OCI-LY3 (cell line): ENCODE measurements around the gene DCPS.

ENCODE experiments used
- H2AFZ ChIP-seq: fragments of 200-600, 300-600 bp; shearing (Covaris generic); 2 replicates; pipeline ENCODE4 v1.6.0; 2014; ENCODE audit warnings: antibody characterized with exemption, low read depth, low read length
- H3K27ac ChIP-seq: fragments of 200-600, 300-600 bp; sonication (generic); 2 replicates; pipeline ENCODE4 v1.5.1; 2014; ENCODE audit warnings: mild to moderate bottlenecking, low read length, moderate library complexity, mixed read lengths
- H3K27me3 ChIP-seq: fragments of 200-600, 300-600 bp; sonication (generic); 2 replicates; pipeline ENCODE4 v1.6.1; 2014; ENCODE audit warnings: low read depth, low read length, mixed read lengths
- H3K36me3 ChIP-seq: fragments of 200-600, 300-600 bp; sonication (generic); replicated peaks from 2 replicates; pipeline ENCODE3; 2014; ENCODE audit warnings: low read depth, low read length, mixed read lengths
- H3K4me1 ChIP-seq: fragments of 300-600, 200-600 bp; sonication (generic); 2 replicates; pipeline ENCODE4 v1.6.1; 2014; ENCODE audit warnings: low read length, mixed read lengths
- H3K4me2 ChIP-seq: fragments of 200-600, 300-600 bp; sonication (generic); 2 replicates; pipeline ENCODE4 v1.6.1; 2014; ENCODE audit warnings: low read length, mixed read lengths
- H3K4me3 ChIP-seq: fragments of 300-600, 200-600 bp; sonication (generic); 2 replicates; pipeline ENCODE4 v1.5.1; 2014; ENCODE audit warnings: antibody characterized with exemption, mild to moderate bottlenecking, low read length, moderate library complexity
- H3K79me2 ChIP-seq: fragments of 300-600, 200-600 bp; shearing (Covaris generic); 2 replicates; pipeline ENCODE4 v1.6.1; 2014; ENCODE audit warnings: mild to moderate bottlenecking, low read length, mixed read lengths
- H3K9ac ChIP-seq: fragments of 300-600, 200-600 bp; shearing (Covaris generic); 2 replicates; pipeline ENCODE4 v1.6.0; 2014; ENCODE audit warnings: mild to moderate bottlenecking, low read length, moderate library complexity
- H3K9me3 ChIP-seq: fragments of 200-600, 300-600 bp; shearing (Covaris generic); 2 replicates; pipeline ENCODE4 v1.6.1; 2014; ENCODE audit warnings: low read length, mixed read lengths; ENCODE audit not compliant: insufficient read depth
- H4K20me1 ChIP-seq: fragments of 200-600, 300-600 bp; sonication (generic); 2 replicates; pipeline ENCODE4 v1.6.1; 2016; ENCODE audit warnings: low read length, mixed read lengths; ENCODE audit not compliant: insufficient read depth
- CTCF ChIP-seq: fragments of 200-600, 300-600 bp; sonication (generic); IDR thresholded peaks from 2 replicates; pipeline ENCODE4 v1.5.1; 2014; ENCODE audit warnings: antibody characterized with exemption, low read length, low read depth
- EZH2phosphoT487 ChIP-seq: fragments of 200-600 bp; shearing (Covaris generic); IDR thresholded peaks from 2 replicates; pipeline ENCODE4 v1.6.1; 2018; ENCODE audit warnings: antibody characterized with exemption, mixed run types, low read depth

Gene DCPS

GRCh38 chr11:126334659-126335462, 31.0 kb downstream of the DCPS start:
- TF ChIP-seq CTCF (no peak), EZH2phosphoT487 (no peak)
- Histone ChIP-seq H3K9ac (no peak overlapping the region), H3K4me1 (peaks cover 43% of the 10 kb centered on the region), H4K20me1 (no peaks in the 10 kb centered on the region), H2AFZ (no peak overlapping the region), H3K27me3 (no peaks in the 10 kb centered on the region), H3K9me3 (no peaks in the 10 kb centered on the region), H3K4me2 (no peak overlapping the region), H3K36me3 (peaks cover 41% of the 10 kb centered on the region), H3K4me3 (no peak overlapping the region), H3K79me2 (peaks cover 25% of the 10 kb centered on the region), H3K27ac (no peak overlapping the region)

DNA sequence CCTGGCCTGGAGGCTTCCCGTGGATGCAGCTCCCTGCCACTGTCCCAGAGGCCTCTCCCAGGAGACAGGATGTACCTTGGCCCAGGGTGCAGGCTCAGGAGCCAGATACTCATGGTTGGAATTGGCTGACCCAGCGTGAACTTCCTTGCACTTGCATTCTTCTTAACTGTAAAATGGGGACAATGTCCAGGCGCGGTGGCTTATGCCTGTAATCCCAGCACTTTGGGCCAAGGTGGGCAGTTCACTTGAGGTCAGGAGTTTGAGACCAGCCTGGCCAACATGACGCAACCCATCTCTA, 31.6 kb downstream of the DCPS start:
- no peaks in the 10 kb centered on the region for H3K27me3 ChIP-seq
- no peak overlapping the region for H3K27ac ChIP-seq
- no peak for TF ChIP-seq CTCF
- no peak for TF ChIP-seq EZH2phosphoT487
- peaks cover 27% of the 10 kb centered on the region for H3K79me2 ChIP-seq
- no peak overlapping the region for H3K4me2 ChIP-seq
- no peak overlapping the region for H2AFZ ChIP-seq
- peaks cover 48% of the 10 kb centered on the region for H3K4me1 ChIP-seq
- peaks cover 43% of the 10 kb centered on the region for H3K36me3 ChIP-seq
- H3K9ac ChIP-seq = no peak overlapping the region
- no peak overlapping the region for H3K4me3 ChIP-seq
- no peaks in the 10 kb centered on the region for H4K20me1 ChIP-seq
- no peaks in the 10 kb centered on the region for H3K9me3 ChIP-seq

DNA sequence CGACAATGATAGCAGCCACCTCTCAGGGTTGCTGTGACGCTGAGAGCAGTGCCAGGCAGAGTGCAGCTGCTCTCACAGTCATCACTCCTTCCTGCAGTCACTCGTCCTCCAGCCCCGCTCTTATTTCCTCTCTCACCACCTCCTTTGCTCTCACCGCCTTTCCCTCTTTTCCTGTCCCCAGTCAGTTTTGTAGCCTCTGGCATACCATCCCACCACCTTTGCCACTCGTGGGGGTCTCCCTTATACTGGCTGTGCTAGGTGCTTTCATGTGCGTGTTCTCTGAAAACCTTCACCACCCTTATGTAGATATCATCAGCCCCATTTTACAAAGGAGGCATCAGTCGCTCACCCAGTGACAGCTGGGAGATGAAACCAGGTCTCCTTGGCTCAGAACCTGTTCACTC, 32.3 kb downstream of the DCPS start:
- H4K20me1 ChIP-seq = no peaks in the 10 kb centered on the region
- peak overlapping the region; percentile 95 for H3K27ac ChIP-seq
- peak overlapping the region; percentile 89 for H3K4me2 ChIP-seq
- TF ChIP-seq CTCF (no peak), EZH2phosphoT487 (no peak)
- H3K4me3 ChIP-seq = no peak overlapping the region
- no peak overlapping the region for H2AFZ ChIP-seq
- H3K36me3 ChIP-seq = peaks cover 48% of the 10 kb centered on the region
- peaks cover 27% of the 10 kb centered on the region for H3K79me2 ChIP-seq
- H3K27me3 ChIP-seq = no peaks in the 10 kb centered on the region
- H3K9ac ChIP-seq = peak overlapping the region; percentile 82; the same call in 1 of the 2 replicates
- no peaks in the 10 kb centered on the region for H3K9me3 ChIP-seq
- peaks cover 56% of the 10 kb centered on the region for H3K4me1 ChIP-seq

DNA sequence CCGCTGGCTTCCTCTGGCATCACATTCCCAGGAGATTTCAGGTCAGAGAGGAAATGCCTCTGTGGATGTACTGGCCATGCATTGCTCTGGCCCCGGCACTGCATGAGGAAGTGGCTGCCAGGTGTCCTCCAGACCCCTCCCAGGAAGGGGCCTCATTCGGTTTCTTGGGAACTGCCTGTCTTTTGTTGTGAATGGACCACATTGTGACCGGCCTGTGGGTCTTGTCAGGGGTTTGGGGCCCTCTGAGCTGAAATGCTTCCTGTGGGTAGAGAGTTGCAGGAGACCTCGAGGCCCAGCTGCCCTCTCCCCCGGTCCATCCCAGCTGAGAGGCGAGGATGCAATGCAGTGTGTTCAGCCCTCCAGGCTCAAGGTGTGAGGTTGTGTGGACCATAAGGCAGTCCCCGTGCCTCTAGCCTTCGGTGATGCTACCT, 32.8 kb downstream of the DCPS start:
- Histone ChIP-seq H3K79me2 (peaks cover 27% of the 10 kb centered on the region), H3K27me3 (no peaks in the 10 kb centered on the region), H3K4me2 (peak overlapping the region; percentile 89), H3K4me1 (peaks cover 56% of the 10 kb centered on the region), H4K20me1 (no peaks in the 10 kb centered on the region), H3K9ac (peak overlapping the region; percentile 82; the same call in 1 of the 2 replicates), H3K36me3 (peaks cover 49% of the 10 kb centered on the region), H3K9me3 (no peaks in the 10 kb centered on the region), H3K27ac (peak overlapping the region; percentile 95), H2AFZ (no peak overlapping the region), H3K4me3 (peak overlapping the region; percentile 65; the same call in 1 of the 2 replicates)
- TF ChIP-seq CTCF = no peak
- no peak for TF ChIP-seq EZH2phosphoT487
